Measurements from ENCODE around the gene SLC24A5.

GRCh38 chr15:48109212-48109611 lies 11.6 kb upstream of the SLC24A5 start:
- TF ChIP-seq EP300 (IDR thresholded peaks at IDR 0.05) (no peak), CTCF (IDR thresholded peaks at IDR 0.05) (no peak), POLR2AphosphoS5 (IDR thresholded peaks at IDR 0.05) (no peak), POLR2A (IDR thresholded peaks at IDR 0.05) (no peak)

All from sigmoid colon (tissue), 4 donors.